WTC11 (cell line): ENCODE results near the gene SPATS2. TPM values are rescaled to one million over a fixed set of nuclear protein-coding genes. Genes with fewer than 3 reads are reported as not detected.

Experiments used
- ATAC-seq: fragments of 200-7000 bp; cut with Tn5 transposase; 2 replicates; pipeline ENCODE4 v1.10.0; 2021; ENCODE audit warnings: mild to moderate bottlenecking, moderate library complexity
- CTCF ChIA-PET: fragments of 300-600 bp; sonication (Branson Sonifier 250); formaldehyde crosslinking; loops from one replicate; lab custom pipeline; 2021; ENCODE audit warnings: antibody characterized with exemption; lab: Charles Lee
- POLR2A ChIA-PET: fragments of 350-600 bp; sonication (Branson Sonifier 250); formaldehyde crosslinking; loops from one replicate; lab custom pipeline; 2021; ENCODE audit warnings: antibody characterized with exemption; lab: Charles Lee
- DNase-seq: peaks from one replicate; pipeline ENCODE4 v3.0.0; 2021; ENCODE audit warnings: low spot score
- H3K27ac Mint-ChIP-seq: 2 replicates; pipeline ENCODE4 v1.8.0; 2021; ENCODE audit warnings: mixed read lengths
- H3K27me3 Mint-ChIP-seq: 2 replicates; pipeline ENCODE4 v1.8.0; 2021; ENCODE audit warnings: low read depth, mild to moderate bottlenecking, moderate library complexity, mixed read lengths
- H3K36me3 Mint-ChIP-seq: 2 replicates; pipeline ENCODE4 v1.8.0; 2021; ENCODE audit warnings: mixed read lengths
- H3K4me1 Mint-ChIP-seq: 2 replicates; pipeline ENCODE4 v1.8.0; 2022; ENCODE audit warnings: mixed read lengths
- H3K4me3 Mint-ChIP-seq: 2 replicates; pipeline ENCODE4 v1.8.0; 2021; ENCODE audit warnings: mild to moderate bottlenecking, moderate library complexity, mixed read lengths
- H3K9me3 Mint-ChIP-seq: 2 replicates; pipeline ENCODE4 v1.8.0; 2021; ENCODE audit warnings: mixed read lengths
- ARID4B ChIP-seq: sonication (generic); formaldehyde crosslinking; IDR thresholded peaks from 2 replicates; pipeline ENCODE4 v1.8.0; 2023; ENCODE audit warnings: missing genetic modification reagents, mild to moderate bottlenecking, borderline replicate concordance
- CBFB ChIP-seq: sonication (generic); formaldehyde crosslinking; IDR thresholded peaks from 2 replicates; pipeline ENCODE4 v1.8.1; 2022; ENCODE audit warnings: mild to moderate bottlenecking, low read depth, missing genetic modification reagents
- CREB1 ChIP-seq: sonication (generic); formaldehyde crosslinking; IDR thresholded peaks from 2 replicates; pipeline ENCODE4 v1.8.0; 2023; ENCODE audit warnings: mild to moderate bottlenecking, missing genetic modification reagents
- OVOL2 ChIP-seq: fragments of 250-450 bp; sonication (Bioruptor Pico); IDR thresholded peaks from 2 replicates; pipeline ENCODE4 v1.9.0; 2021; ENCODE audit warnings: mild to moderate bottlenecking, borderline replicate concordance
- TP53 ChIP-seq: sonication (generic); formaldehyde crosslinking; IDR thresholded peaks from 2 replicates; pipeline ENCODE4 v1.8.1; 2023; ENCODE audit warnings: mild to moderate bottlenecking, missing genetic modification reagents
- ZNF281 ChIP-seq: sonication (generic); formaldehyde crosslinking; IDR thresholded peaks from 2 replicates; pipeline ENCODE4 v1.8.0; 2023; ENCODE audit warnings: mild to moderate bottlenecking, missing genetic modification reagents
- ZNF512 ChIP-seq: sonication (generic); formaldehyde crosslinking; IDR thresholded peaks from 2 replicates; pipeline ENCODE4 v1.8.1; 2022; ENCODE audit warnings: missing genetic modification reagents, borderline replicate concordance
- total RNA-seq: library from RNA; stranded (reverse); gene quantifications from 3 replicates; pipeline ENCODE4 v1.2.3, GENCODE V29; 2021
- TF ChIP-seq, protein P1 (sequence below): fragments of 250-450 bp; sonication (Bioruptor Pico); IDR thresholded peaks from 2 replicates; pipeline ENCODE4 v1.9.0; 2021; ENCODE audit warnings: mild to moderate bottlenecking, borderline replicate concordance

Gene SPATS2
- total RNA-seq, 1 experiment from 2014 or later: 25.9 TPM

GRCh38 chr12:49461221-49461620 lies 94.0 kb downstream of the SPATS2 start (continued):
- TF ChIP-seq CBFB (CRISPR knock-in tag) (no peak), CREB1 (CRISPR knock-in tag) (no peak), ZNF281 (CRISPR knock-in tag) (no peak), TP53 (CRISPR knock-in tag) (no peak), ARID4B (CRISPR knock-in tag) (no peak)
- TF ChIP-seq, protein P1, sequence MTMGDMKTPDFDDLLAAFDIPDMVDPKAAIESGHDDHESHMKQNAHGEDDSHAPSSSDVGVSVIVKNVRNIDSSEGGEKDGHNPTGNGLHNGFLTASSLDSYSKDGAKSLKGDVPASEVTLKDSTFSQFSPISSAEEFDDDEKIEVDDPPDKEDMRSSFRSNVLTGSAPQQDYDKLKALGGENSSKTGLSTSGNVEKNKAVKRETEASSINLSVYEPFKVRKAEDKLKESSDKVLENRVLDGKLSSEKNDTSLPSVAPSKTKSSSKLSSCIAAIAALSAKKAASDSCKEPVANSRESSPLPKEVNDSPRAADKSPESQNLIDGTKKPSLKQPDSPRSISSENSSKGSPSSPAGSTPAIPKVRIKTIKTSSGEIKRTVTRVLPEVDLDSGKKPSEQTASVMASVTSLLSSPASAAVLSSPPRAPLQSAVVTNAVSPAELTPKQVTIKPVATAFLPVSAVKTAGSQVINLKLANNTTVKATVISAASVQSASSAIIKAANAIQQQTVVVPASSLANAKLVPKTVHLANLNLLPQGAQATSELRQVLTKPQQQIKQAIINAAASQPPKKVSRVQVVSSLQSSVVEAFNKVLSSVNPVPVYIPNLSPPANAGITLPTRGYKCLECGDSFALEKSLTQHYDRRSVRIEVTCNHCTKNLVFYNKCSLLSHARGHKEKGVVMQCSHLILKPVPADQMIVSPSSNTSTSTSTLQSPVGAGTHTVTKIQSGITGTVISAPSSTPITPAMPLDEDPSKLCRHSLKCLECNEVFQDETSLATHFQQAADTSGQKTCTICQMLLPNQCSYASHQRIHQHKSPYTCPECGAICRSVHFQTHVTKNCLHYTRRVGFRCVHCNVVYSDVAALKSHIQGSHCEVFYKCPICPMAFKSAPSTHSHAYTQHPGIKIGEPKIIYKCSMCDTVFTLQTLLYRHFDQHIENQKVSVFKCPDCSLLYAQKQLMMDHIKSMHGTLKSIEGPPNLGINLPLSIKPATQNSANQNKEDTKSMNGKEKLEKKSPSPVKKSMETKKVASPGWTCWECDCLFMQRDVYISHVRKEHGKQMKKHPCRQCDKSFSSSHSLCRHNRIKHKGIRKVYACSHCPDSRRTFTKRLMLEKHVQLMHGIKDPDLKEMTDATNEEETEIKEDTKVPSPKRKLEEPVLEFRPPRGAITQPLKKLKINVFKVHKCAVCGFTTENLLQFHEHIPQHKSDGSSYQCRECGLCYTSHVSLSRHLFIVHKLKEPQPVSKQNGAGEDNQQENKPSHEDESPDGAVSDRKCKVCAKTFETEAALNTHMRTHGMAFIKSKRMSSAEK: no peak
- TF ChIP-seq, all 79 proteins: peak for 0

DNA sequence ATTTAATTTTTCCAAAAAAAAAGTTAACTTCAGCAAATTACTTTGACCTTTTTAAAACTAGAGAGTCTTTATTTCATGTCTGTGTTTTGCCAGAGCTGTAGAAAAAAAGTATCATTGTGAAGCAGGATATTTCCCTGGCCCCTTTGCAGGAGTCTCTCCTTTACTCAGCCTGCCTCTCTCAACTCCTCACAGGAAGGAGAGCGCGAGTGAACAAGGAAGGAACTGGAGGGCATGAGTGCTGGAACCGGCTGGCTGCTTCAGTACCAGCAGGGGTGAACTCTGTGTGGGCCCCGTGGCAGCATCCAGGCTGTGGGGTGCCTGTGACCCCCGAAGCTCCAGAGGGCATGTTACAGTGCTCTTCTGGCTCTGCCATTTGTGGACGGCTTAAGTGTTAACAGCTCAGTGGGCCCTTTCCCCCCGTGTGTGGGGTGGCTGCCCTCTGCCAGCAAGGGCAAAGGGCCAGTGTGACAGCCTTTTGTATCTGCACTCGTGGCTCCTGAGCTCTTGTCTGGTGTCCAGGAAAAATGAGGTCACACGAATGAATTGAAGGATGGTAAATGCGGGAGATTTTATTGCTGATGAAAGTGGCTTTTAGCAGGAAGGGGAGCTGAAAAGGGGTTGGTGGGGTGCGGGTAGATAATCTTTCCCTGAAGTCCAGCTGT lies 95.0 kb downstream of the SPATS2 start:
- POLR2A ChIA-PET: no interaction called here
- CTCF ChIA-PET: interaction anchor here (0.8 to 2.5 kb wide), 4 partner anchors 8 to 165 kb away, joined by 3 to 10 read pairs (median 4); no protein-coding TSS in a partner anchor

More for the DNA sequence above, 95.0 kb downstream of the SPATS2 start:
- peaks cover 4% of the 10 kb centered on the region; the same call in 1 of the 2 replicates for H3K36me3 Mint-ChIP-seq
- peak overlapping the region; percentile 8; the same call in 1 of the 2 replicates for H3K27ac Mint-ChIP-seq
- no peak for DNase-seq
- peak; percentile 39; the same call in 1 of the 2 replicates for ATAC-seq
- H3K4me3 Mint-ChIP-seq: no peak overlapping the region
- no peak for TF ChIP-seq OVOL2
- TF ChIP-seq ZNF512 (CRISPR knock-in tag): no peak
- no peaks in the 10 kb centered on the region for H3K27me3 Mint-ChIP-seq
- peaks cover 13% of the 10 kb centered on the region for H3K4me1 Mint-ChIP-seq
- no peaks in the 10 kb centered on the region for H3K9me3 Mint-ChIP-seq
